Sigmoid colon (tissue), 7 donors: Measurements from ENCODE around the gene FURIN. TPM values are rescaled to one million over a fixed set of nuclear protein-coding genes. Genes with fewer than 3 reads are reported as not detected.

Source experiments
- DNase-seq: peaks from one replicate; pipeline ENCODE4 v3.0.0-alpha.2; 2019
- H3K27ac ChIP-seq, 4 donors: fragments of 200-600 bp; sonication (generic); one replicate each; pipeline ENCODE4 v1.5.1; 2016 to 2019; ENCODE audit warnings: mild to moderate bottlenecking in 1 of 4
- H3K27me3 ChIP-seq, 3 donors: fragments of 200-600 bp; sonication (generic); one replicate each; pipeline ENCODE4 v1.5.1; 2019; ENCODE audit warnings: mild to moderate bottlenecking in 1 of 3
- H3K36me3 ChIP-seq, 4 donors: fragments of 200-600 bp; sonication (generic); one replicate each; pipeline ENCODE4 v1.5.1; 2016 to 2019
- H3K4me1 ChIP-seq, 4 donors: fragments of 200-600 bp; sonication (generic); one replicate each; pipeline ENCODE4 v1.5.1; 2017 to 2019
- H3K4me3 ChIP-seq, 4 donors: fragments of 200-600 bp; sonication (generic); one replicate each; pipeline ENCODE4 v1.5.1; 2017 to 2019; ENCODE audit warnings: mild to moderate bottlenecking in 2 of 4, moderate library complexity in 1 of 4
- H3K9me3 ChIP-seq, 4 donors: fragments of 200-600 bp in 3 of 4; sonication (generic) in 3 of 4; one replicate each; pipeline versions ENCODE4 v1.5.1 to v1.6.1; 2013 to 2019
- CTCF ChIP-seq, 4 experiments: fragments of 450-650 bp in 3 of 4; fragments of 200-600 bp in 1 of 4; IDR thresholded peaks; one replicate each; pipeline ENCODE4 v1.5.1; 2016 to 2019; ENCODE audit warnings: antibody characterized with exemption in 4 of 4, mild to moderate bottlenecking in 3 of 4, moderate library complexity in 2 of 4
- EP300 ChIP-seq, 4 donors: sonication (generic); formaldehyde crosslinking; IDR thresholded peaks; one replicate each; pipeline ENCODE4 v1.6.1; 2017; ENCODE audit warnings: antibody characterized with exemption in 4 of 4
- POLR2A ChIP-seq, 2 donors: fragments of 450-650 bp; IDR thresholded peaks; one replicate each; pipeline ENCODE4 v1.6.1; 2016; ENCODE audit warnings: antibody characterized with exemption in 2 of 2, mild to moderate bottlenecking in 2 of 2, moderate library complexity in 2 of 2
- POLR2AphosphoS5 ChIP-seq, 4 donors: sonication (generic); formaldehyde crosslinking; IDR thresholded peaks; one replicate each; pipeline ENCODE4 v1.6.1; 2017; ENCODE audit warnings: antibody characterized with exemption in 4 of 4
- WGBS, 2 donors: extraction: QIAGEN DNeasy Blood & Tissue Kit; methylation state at CpG; one replicate each; pipeline ENCODE4 v1.1.7; 2013; 5-methylcytosine and 5-hydroxymethylcytosine counted together
- intact Hi-C: fragments of 100-400 bp; cut with DNase I; formaldehyde crosslinking; loops from one replicate; pipeline ENCODE4 v1.15.1; 2023
- polyA plus RNA-seq, 3 donors: library from polyadenylated mRNA; stranded (reverse); fragments of 200-250 nt; gene quantifications; one replicate each; pipeline ENCODE4 v1.2.3, GENCODE V29; 2013
- total RNA-seq, 4 donors: library from RNA; depleted of rRNA; stranded (reverse); fragments of >200 nt; gene quantifications; one replicate each; pipeline ENCODE4 v1.1.0, GENCODE V29; 2016
- donor health status: healthy with polysubstance abuse.
- donor health status: Bipolar disorder and iron deficiency.
- donor health status: healthy.

Gene FURIN
- total and polyA plus RNA-seq, 7 donors, result 21.0 to 69.2 (median 24.6) TPM

GRCh38 chr15:90881181-90881977 lies 13.0 kb downstream of the FURIN start:
- no peaks in the 10 kb centered on the region for H3K9me3 ChIP-seq
- peaks cover 0 to 37% (median 32%) of the 10 kb centered on the region in 4 donors for H3K4me1 ChIP-seq
- DNase-seq, result no peak
- H3K4me3 ChIP-seq, result no peak overlapping the region
- H3K27ac ChIP-seq, result no peak overlapping the region
- WGBS, 2 donors, result 79 to 89% methylated on average over 35 of the region's 35 CpGs
- H3K27me3 ChIP-seq, result no peaks in the 10 kb centered on the region
- TF ChIP-seq EP300 (IDR thresholded peaks at IDR 0.05) (no peak), CTCF (IDR thresholded peaks at IDR 0.05) (no peak), POLR2AphosphoS5 (IDR thresholded peaks at IDR 0.05) (no peak), POLR2A (IDR thresholded peaks at IDR 0.05) (no peak)
- peaks cover 43 to 62% (median 54%) of the 10 kb centered on the region in 4 donors for H3K36me3 ChIP-seq
- intact Hi-C loops, result loop anchor here (10.0 kb wide), 2 partner anchors 347 to 567 kb away; no protein-coding TSS in a partner anchor

- Histone ChIP-seq H3K4me3 (no peak overlapping the region), H3K4me1 (peaks cover 0 to 41% (median 35%) of the 10 kb centered on the region in 4 donors), H3K27ac (peak overlapping the region in 1 of 4 donors; percentile 92), H3K27me3 (no peaks in the 10 kb centered on the region), H3K9me3 (no peaks in the 10 kb centered on the region), H3K36me3 (peaks cover 36 to 59% (median 48%) of the 10 kb centered on the region in 4 donors)
- DNase-seq, result no peak
- intact Hi-C loops, result loop anchor here (10.0 kb wide), 2 partner anchors 347 to 567 kb away; no protein-coding TSS in a partner anchor
- WGBS, 2 donors, result 88 to 91% methylated on average over 19 of the region's 19 CpGs
- TF ChIP-seq POLR2AphosphoS5 (IDR thresholded peaks at IDR 0.05) (no peak), CTCF (IDR thresholded peaks at IDR 0.05) (no peak), POLR2A (IDR thresholded peaks at IDR 0.05) (no peak), EP300 (IDR thresholded peaks at IDR 0.05) (no peak)
Observed at GRCh38 chr15:90881978-90882721, 13.8 kb downstream of the FURIN start.

- TF ChIP-seq POLR2A (IDR thresholded peaks at IDR 0.05) (no peak), CTCF (IDR thresholded peaks at IDR 0.05) (no peak), POLR2AphosphoS5 (IDR thresholded peaks at IDR 0.05) (no peak), EP300 (IDR thresholded peaks at IDR 0.05) (no peak)
- H3K36me3 ChIP-seq, result peaks cover 28 to 56% (median 43%) of the 10 kb centered on the region in 4 donors
- H3K27ac ChIP-seq, result peak overlapping the region; percentile 87 to 92 (median 90)
- H3K27me3 ChIP-seq, result no peaks in the 10 kb centered on the region
- WGBS, 2 donors, result 72 to 82% methylated on average over 13 of the region's 13 CpGs
- intact Hi-C loops, result loop anchor here (10.0 kb wide), 2 partner anchors 348 to 568 kb away; no protein-coding TSS in a partner anchor
- H3K4me3 ChIP-seq, result no peak overlapping the region
- no peak for DNase-seq
- H3K4me1 ChIP-seq, result peaks cover 0 to 41% (median 35%) of the 10 kb centered on the region in 4 donors
- no peaks in the 10 kb centered on the region for H3K9me3 ChIP-seq
Observed at GRCh38 chr15:90882781-90883525, 14.6 kb downstream of the FURIN start.

GRCh38 chr15:90883526-90883975 lies 15.2 kb downstream of the FURIN start:
- no peaks in the 10 kb centered on the region for H3K9me3 ChIP-seq
- TF ChIP-seq CTCF (IDR thresholded peaks at IDR 0.05) (no peak), POLR2AphosphoS5 (IDR thresholded peaks at IDR 0.05) (no peak), POLR2A (IDR thresholded peaks at IDR 0.05) (no peak), EP300 (IDR thresholded peaks at IDR 0.05) (no peak)
- intact Hi-C loops, result loop anchor here (10.0 kb wide), 2 partner anchors 349 to 569 kb away; no protein-coding TSS in a partner anchor
- peak overlapping the region; percentile 87 to 92 (median 90) for H3K27ac ChIP-seq
- H3K36me3 ChIP-seq, result peaks cover 22 to 50% (median 37%) of the 10 kb centered on the region in 4 donors
- peak overlapping the region; percentile 36 to 71 (median 54) for H3K4me3 ChIP-seq
- no peaks in the 10 kb centered on the region for H3K27me3 ChIP-seq
- peaks cover 0 to 41% (median 35%) of the 10 kb centered on the region in 4 donors for H3K4me1 ChIP-seq
- WGBS, 2 donors, result 63 to 64% methylated on average over 7 of the region's 7 CpGs
- no peak for DNase-seq
